HG02610 (cell line): ENCODE data around the gene JUP.
"Not testable (repeated sequence)": the region's sequence is repeated elsewhere in the genome, so short reads cannot be mapped to it uniquely, and the experiment has no call there.

ENCODE experiments used
- ATAC-seq: cut with Tn5 transposase; IDR thresholded peaks from one replicate; pipeline ENCODE4 v1.9.1; 2021; ENCODE audit warnings: mild to moderate bottlenecking, moderate library complexity; ENCODE audit not compliant: unreplicated experiment

The JUP gene

GRCh38 chr17:41781404-41782110, 5.0 kb downstream of the JUP start:
- ATAC-seq: no peak

- ATAC-seq: no peak
Observed at GRCh38 chr17:41779954-41780353, 6.6 kb downstream of the JUP start.

GRCh38 chr17:41777574-41778188, 8.8 kb downstream of the JUP start:
- ATAC-seq: no peak

GRCh38 chr17:41777157-41777573, 9.3 kb downstream of the JUP start:
- no peak for ATAC-seq

GRCh38 chr17:41776262-41776900, 10.1 kb downstream of the JUP start:
- not testable (repeated sequence) for ATAC-seq

- no peak for ATAC-seq
Observed at GRCh38 chr17:41775394-41776226, 10.9 kb downstream of the JUP start.

GRCh38 chr17:41773731-41774193, 12.7 kb downstream of the JUP start:
- no peak for ATAC-seq

- ATAC-seq: no peak
Observed at GRCh38 chr17:41773190-41773588, 13.3 kb downstream of the JUP start.

- ATAC-seq: no peak
Observed at GRCh38 chr17:41772586-41773189, 13.8 kb downstream of the JUP start.

GRCh38 chr17:41772218-41772585, 14.3 kb downstream of the JUP start:
- no peak for ATAC-seq

- no peak for ATAC-seq
Observed at GRCh38 chr17:41771389-41772206, 14.9 kb downstream of the JUP start.

GRCh38 chr17:41769985-41770384, 16.5 kb downstream of the JUP start:
- no peak for ATAC-seq

GRCh38 chr17:41769346-41769862, 17.1 kb downstream of the JUP start:
- no peak for ATAC-seq

GRCh38 chr17:41768682-41769288, 17.7 kb downstream of the JUP start:
- ATAC-seq: no peak

GRCh38 chr17:41767324-41768042, 19.0 kb downstream of the JUP start:
- no peak for ATAC-seq

- no peak for ATAC-seq
Observed at GRCh38 chr17:41766135-41766534, 20.4 kb downstream of the JUP start.

- no peak for ATAC-seq
Observed at GRCh38 chr17:41763327-41763726, 23.2 kb downstream of the JUP start.

- no peak for ATAC-seq
Observed at GRCh38 chr17:41762841-41763240, 23.7 kb downstream of the JUP start.

GRCh38 chr17:41762391-41762790, 24.1 kb downstream of the JUP start:
- ATAC-seq: no peak
